GM04504 (cell line): ENCODE results near the gene SERBP1.
"Not testable (repeated sequence)": the region's sequence is repeated elsewhere in the genome, so short reads cannot be mapped to it uniquely, and the experiment has no call there.

Experiments
- DNase-seq: peaks from one replicate; pipeline ENCODE4 v3.0.0-alpha.2; 2012; ENCODE audit warnings: low read depth

SERBP1 gene

GRCh38 chr1:67405473-67406245 is 24.5 kb downstream of the SERBP1 start:
- no peak for DNase-seq

- no peak for DNase-seq
Measured at GRCh38 chr1:67404212-67404620, 26.0 kb downstream of the SERBP1 start.

- no peak for DNase-seq
Measured at GRCh38 chr1:67401443-67401842, 28.8 kb downstream of the SERBP1 start.

- not testable (repeated sequence) for DNase-seq
Measured at GRCh38 chr1:67400029-67400786, 30.0 kb downstream of the SERBP1 start.

GRCh38 chr1:67399199-67399993 is 30.8 kb downstream of the SERBP1 start:
- DNase-seq, result no peak

GRCh38 chr1:67394548-67394947 is 35.7 kb downstream of the SERBP1 start:
- DNase-seq, result no peak

- DNase-seq, result no peak
Measured at GRCh38 chr1:67393737-67394136, 36.5 kb downstream of the SERBP1 start.

GRCh38 chr1:67393240-67393639 is 37.0 kb downstream of the SERBP1 start:
- no peak for DNase-seq

GRCh38 chr1:67390041-67390887 is 39.9 kb downstream of the SERBP1 start:
- no peak for DNase-seq

- no peak for DNase-seq
Measured at GRCh38 chr1:67383999-67384638, 46.1 kb downstream of the SERBP1 start.

GRCh38 chr1:67382292-67382691 is 47.9 kb downstream of the SERBP1 start:
- no peak for DNase-seq

- DNase-seq, result no peak
Measured at GRCh38 chr1:67381154-67381553, 49.0 kb downstream of the SERBP1 start.

- DNase-seq, result no peak
Measured at GRCh38 chr1:67377253-67377652, 52.9 kb downstream of the SERBP1 start.

GRCh38 chr1:67376381-67376780 is 53.8 kb downstream of the SERBP1 start:
- DNase-seq, result no peak

GRCh38 chr1:67372898-67373297 is 57.3 kb downstream of the SERBP1 start:
- DNase-seq, result no peak

- no peak for DNase-seq
Measured at GRCh38 chr1:67372136-67372535, 58.1 kb downstream of the SERBP1 start.

GRCh38 chr1:67371681-67372080 is 58.5 kb downstream of the SERBP1 start:
- no peak for DNase-seq

GRCh38 chr1:67371043-67371442 is 59.2 kb downstream of the SERBP1 start:
- no peak for DNase-seq

- DNase-seq, result no peak
Measured at GRCh38 chr1:67368046-67368514, 62.1 kb downstream of the SERBP1 start.

- DNase-seq, result no peak
Measured at GRCh38 chr1:67367370-67368045, 62.7 kb downstream of the SERBP1 start.
